Choroid plexus epithelial cell (primary cell): ENCODE data around the gene FAM163B.

Experiments
- DNase-seq: peaks from one replicate; pipeline ENCODE4 v3.0.0-alpha.2; 2010; ENCODE audit warnings: low read depth
- H3K4me3 ChIP-seq: 2 replicates; pipeline ENCODE4 v1.5.1; 2011; ENCODE audit warnings: low read depth, mild to moderate bottlenecking, control low read depth, low read length, moderate library complexity
- CTCF ChIP-seq: conservative IDR thresholded peaks from 2 replicates; pipeline ENCODE4 v1.5.1; 2011; ENCODE audit warnings: low read depth, mild to moderate bottlenecking, control low read depth, inconsistent platforms, low read length, moderate library complexity

FAM163B gene

GRCh38 chr9:133639613-133640012, 30.4 kb upstream of the FAM163B start:
- no peak overlapping the region for H3K4me3 ChIP-seq
- no peak for DNase-seq
- no peak for TF ChIP-seq CTCF

GRCh38 chr9:133638711-133639110, 29.5 kb upstream of the FAM163B start:
- H3K4me3 ChIP-seq, result no peak overlapping the region
- no peak for DNase-seq
- no peak for TF ChIP-seq CTCF

- no peak for TF ChIP-seq CTCF
- DNase-seq, result peak; percentile 2
- no peak overlapping the region for H3K4me3 ChIP-seq
Observed at GRCh38 chr9:133638076-133638475, 28.9 kb upstream of the FAM163B start.

GRCh38 chr9:133637451-133638055, 28.4 kb upstream of the FAM163B start:
- no peak overlapping the region for H3K4me3 ChIP-seq
- no peak for DNase-seq
- no peak for TF ChIP-seq CTCF

GRCh38 chr9:133636902-133637301, 27.7 kb upstream of the FAM163B start:
- no peak for TF ChIP-seq CTCF

GRCh38 chr9:133635533-133636531, 26.6 kb upstream of the FAM163B start, which contains the start of gene DBH:
DBH (plus strand) TSS chr9:133636363; CDS start chr9:133636372, 9 bp downstream.
- no peak for DNase-seq
- no peak for TF ChIP-seq CTCF
- H3K4me3 ChIP-seq, result no peak within 1 kb of the TSS

More at GRCh38 chr9:133636902-133637301, 27.7 kb upstream of the FAM163B start:
- no peak overlapping the region for H3K4me3 ChIP-seq
- DNase-seq, result no peak
